ENCODE data around the gene PLAC9. TPM values are rescaled to one million over a fixed set of nuclear protein-coding genes. Genes with fewer than 3 reads are reported as not detected.

PLAC9 gene
- total and polyA plus RNA-seq, 4 donors = 11.8 to 53.1 (median 23.4) TPM

GRCh38 chr10:80108576-80109239, 23.8 kb upstream of the PLAC9 start:
- Histone ChIP-seq H3K9me3 (ENCODE audit: control insufficient read depth in 4 of 4, insufficient read depth in 3 of 4, low read length in 3 of 4) (peaks cover 0 to 13% (median 5%) of the 10 kb centered on the region in 4 donors), H3K27ac (ENCODE audit: low read depth in 1 of 2, low read length in 1 of 2) (no peak overlapping the region), H3K36me3 (ENCODE audit: control insufficient read depth in 4 of 4, insufficient read depth in 4 of 4, low read length in 4 of 4) (no peaks in the 10 kb centered on the region), H3K9ac (ENCODE audit: insufficient read depth in 1 of 2, low read length in 2 of 2) (no peak overlapping the region), H3K4me3 (no peak overlapping the region), H3K27me3 (ENCODE audit: control insufficient read depth in 3 of 3, insufficient read depth in 3 of 3, low read length in 2 of 3) (no peaks in the 10 kb centered on the region), H3K4me1 (ENCODE audit: control insufficient read depth in 5 of 5, insufficient read depth in 5 of 5, low read length in 5 of 5) (peaks cover 0 to 46% (median 5%) of the 10 kb centered on the region in 5 donors)
- no peak for ATAC-seq (ENCODE audit: insufficient read depth, low FRiP score)
- no peak for TF ChIP-seq CTCF (IDR thresholded peaks at IDR 0.05; ENCODE audit: control extremely low read depth, extremely low read depth)
- WGBS, 2 donors = 84 to 91% methylated on average over 8 of the region's 8 CpGs
- no peak for DNase-seq

GRCh38 chr10:80110986-80111385, 21.5 kb upstream of the PLAC9 start:
- Histone ChIP-seq H3K27ac (ENCODE audit: low read depth in 1 of 2, low read length in 1 of 2) (no peak overlapping the region), H3K9me3 (ENCODE audit: control insufficient read depth in 4 of 4, insufficient read depth in 3 of 4, low read length in 3 of 4) (peaks cover 0 to 13% (median 5%) of the 10 kb centered on the region in 4 donors), H3K4me1 (ENCODE audit: control insufficient read depth in 5 of 5, insufficient read depth in 5 of 5, low read length in 5 of 5) (peaks cover 0 to 25% (median 4%) of the 10 kb centered on the region in 5 donors), H3K36me3 (ENCODE audit: control insufficient read depth in 4 of 4, insufficient read depth in 4 of 4, low read length in 4 of 4) (no peaks in the 10 kb centered on the region), H3K27me3 (ENCODE audit: control insufficient read depth in 3 of 3, insufficient read depth in 3 of 3, low read length in 2 of 3) (no peaks in the 10 kb centered on the region), H3K4me3 (no peak overlapping the region), H3K9ac (ENCODE audit: insufficient read depth in 1 of 2, low read length in 2 of 2) (no peak overlapping the region)
- no peak for TF ChIP-seq CTCF (IDR thresholded peaks at IDR 0.05; ENCODE audit: control extremely low read depth, extremely low read depth)
- 85 to 100% methylated on average over 1 of the region's 1 CpG for WGBS, 2 donors
- DNase-seq (peak; percentile 43 to 63 (median 52)), ATAC-seq (ENCODE audit: insufficient read depth, low FRiP score) (no peak)

- TF ChIP-seq CTCF (IDR thresholded peaks at IDR 0.05; ENCODE audit: control extremely low read depth, extremely low read depth) = no peak
- no peak overlapping the region for H3K27ac ChIP-seq (ENCODE audit: low read depth in 1 of 2, low read length in 1 of 2)
These were observed 13.9 kb upstream of the PLAC9 start for GRCh38 chr10:80118669-80119068.

More at GRCh38 chr10:80118669-80119068, 13.9 kb upstream of the PLAC9 start:
- H3K36me3 ChIP-seq (ENCODE audit: control insufficient read depth in 4 of 4, insufficient read depth in 4 of 4, low read length in 4 of 4) = no peaks in the 10 kb centered on the region
- 86 to 90% methylated on average over 4 of the region's 4 CpGs for WGBS, 2 donors
- no peak for DNase-seq
- H3K4me3 ChIP-seq = no peak overlapping the region
- no peak overlapping the region for H3K9ac ChIP-seq (ENCODE audit: insufficient read depth in 1 of 2, low read length in 2 of 2)
- no peaks in the 10 kb centered on the region for H3K27me3 ChIP-seq (ENCODE audit: control insufficient read depth in 3 of 3, insufficient read depth in 3 of 3, low read length in 2 of 3)
- no peak for ATAC-seq (ENCODE audit: insufficient read depth, low FRiP score)
- no peaks in the 10 kb centered on the region for H3K4me1 ChIP-seq (ENCODE audit: control insufficient read depth in 5 of 5, insufficient read depth in 5 of 5, low read length in 5 of 5)
- H3K9me3 ChIP-seq (ENCODE audit: control insufficient read depth in 4 of 4, insufficient read depth in 3 of 4, low read length in 3 of 4) = no peaks in the 10 kb centered on the region
